Measurements from ENCODE around the gene STK26. TPM values are rescaled to one million over a fixed set of nuclear protein-coding genes. Genes with fewer than 3 reads are reported as not detected.

STK26 gene
- total and polyA plus RNA-seq, 4 experiments from 2014 or later, result 38.1 to 57.2 (median 45.1) TPM

DNA sequence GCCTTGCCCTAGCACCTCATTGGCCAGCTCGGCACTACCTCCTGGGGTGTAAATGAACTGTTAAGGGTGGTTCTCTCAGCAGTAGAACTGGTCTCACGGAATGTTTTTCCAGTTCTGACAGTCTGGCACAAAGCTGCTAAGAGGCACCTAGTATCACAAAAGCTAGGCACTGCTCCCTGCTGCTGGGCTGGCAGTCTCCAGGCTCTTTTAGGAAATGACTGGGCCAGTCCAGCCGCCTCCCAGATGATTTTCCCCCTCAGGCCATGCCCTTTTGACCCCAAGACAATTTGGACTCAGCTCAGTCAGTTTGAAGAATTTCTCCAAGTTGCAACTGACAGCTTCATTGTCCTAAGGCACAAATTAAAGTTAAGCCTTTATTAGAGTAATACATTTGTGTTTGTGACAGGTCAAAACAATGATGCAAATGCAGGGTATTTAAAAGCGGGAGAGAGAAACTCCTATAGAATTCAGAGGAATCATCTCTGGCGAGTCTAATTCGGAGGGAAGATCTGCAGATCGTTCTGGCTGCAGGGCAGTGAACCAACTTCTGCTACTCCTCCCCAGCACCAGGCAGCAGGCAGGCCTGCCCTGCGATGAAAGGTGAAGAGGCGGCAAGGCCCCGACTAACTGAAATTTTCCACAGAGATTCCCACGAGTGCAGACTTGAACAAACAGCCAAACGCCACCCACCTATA lies 96.9 kb downstream of the STK26 start:
- no peak overlapping the region for H3K4me3 ChIP-seq (ENCODE audit: low read length in 2 of 2)
- no peaks in the 10 kb centered on the region for H3K27me3 ChIP-seq (ENCODE audit: insufficient read depth, low read length)
- H3K4me1 Mint-ChIP-seq, result no peaks in the 10 kb centered on the region
- no peaks in the 10 kb centered on the region for H3K4me1 ChIP-seq (ENCODE audit: insufficient read depth, low read length)
- peaks cover 0 to 3% of the 10 kb centered on the region in 2 donors for H3K27me3 Mint-ChIP-seq
- no peaks in the 10 kb centered on the region for H3K36me3 ChIP-seq (ENCODE audit: insufficient read depth, low read length)
- H3K9me3 ChIP-seq (ENCODE audit: control insufficient read depth in 1 of 2, low read length in 2 of 2), result no peaks in the 10 kb centered on the region
- H3K27ac ChIP-seq (ENCODE audit: low read depth, low read length), result no peak overlapping the region
- no peak overlapping the region for H3K4me3 Mint-ChIP-seq
- POLR2A ChIA-PET (ENCODE audit: partially characterized antibody), result no interaction called here
- H3K36me3 Mint-ChIP-seq, result no peaks in the 10 kb centered on the region
- peaks cover 0 to 4% (median 0%) of the 10 kb centered on the region in 8 donors for H3K9me3 Mint-ChIP-seq
- intact Hi-C loops (cut with micrococcal nuclease), result no loop called here
- DNase-seq, result no peak
- CTCF ChIA-PET (ENCODE audit: partially characterized antibody), result no interaction called here
- H3K27ac Mint-ChIP-seq, result no peak overlapping the region

GRCh38 chrX:132120913-132121312 lies 97.8 kb downstream of the STK26 start:
- intact Hi-C loops (cut with micrococcal nuclease), result no loop called here
- no peaks in the 10 kb centered on the region for H3K36me3 ChIP-seq (ENCODE audit: insufficient read depth, low read length)
- H3K27ac ChIP-seq (ENCODE audit: low read depth, low read length), result no peak overlapping the region
- H3K4me1 ChIP-seq (ENCODE audit: insufficient read depth, low read length), result no peaks in the 10 kb centered on the region
- DNase-seq, result no peak
- H3K4me1 Mint-ChIP-seq, result no peaks in the 10 kb centered on the region
- H3K27ac Mint-ChIP-seq, result no peak overlapping the region
- H3K9me3 Mint-ChIP-seq, result peaks cover 0 to 4% (median 0%) of the 10 kb centered on the region in 8 donors
- H3K27me3 ChIP-seq (ENCODE audit: insufficient read depth, low read length), result no peaks in the 10 kb centered on the region
- H3K9me3 ChIP-seq (ENCODE audit: control insufficient read depth in 1 of 2, low read length in 2 of 2), result no peaks in the 10 kb centered on the region
- POLR2A ChIA-PET (ENCODE audit: partially characterized antibody), result no interaction called here
- no peak overlapping the region for H3K4me3 Mint-ChIP-seq
- H3K4me3 ChIP-seq (ENCODE audit: low read length in 2 of 2), result no peak overlapping the region
- peaks cover 0 to 5% of the 10 kb centered on the region in 2 donors for H3K27me3 Mint-ChIP-seq
- CTCF ChIA-PET (ENCODE audit: partially characterized antibody), result no interaction called here
- H3K36me3 Mint-ChIP-seq, result no peaks in the 10 kb centered on the region

Other genes with a start within 250 kb of the STK26 start
- not detected for gene FRMD7, start 104.7 kb downstream of the STK26 start, total RNA-seq
- gene FRMD7, start 104.7 kb downstream of the STK26 start, polyA plus RNA-seq, result not detected
- 10 to 100 TPM; 28.2 to 30.8 TPM for gene RAP2C, start 196.1 kb downstream of the STK26 start, total RNA-seq
- 10 to 100 TPM; 15.2 to 20.8 TPM for gene RAP2C, start 196.1 kb downstream of the STK26 start, polyA plus RNA-seq